GM23338 (cell line): ENCODE data around the gene PRCD. TPM values are rescaled to one million over a fixed set of nuclear protein-coding genes. Genes with fewer than 3 reads are reported as not detected.

Source experiments
- ATAC-seq: fragments of 200-7000 bp; cut with Tn5 transposase; 3 replicates; pipeline ENCODE4 v1.9.1; 2020
- DNase-seq: peaks from one replicate; pipeline ENCODE4 v3.0.0-alpha.2; 2015; ENCODE audit warnings: low spot score
- H2AFZ ChIP-seq: fragments of 200-600 bp; sonication (generic); 2 replicates; pipeline ENCODE4 v1.8.0; 2016; ENCODE audit warnings: antibody characterized with exemption, mild to moderate bottlenecking, moderate library complexity
- H3F3A ChIP-seq: fragments of 200-600 bp; sonication (generic); replicated peaks from 2 replicates; pipeline ENCODE4 v1.8.0; 2017; ENCODE audit warnings: antibody characterized with exemption, mixed run types, low read depth
- H3K27ac ChIP-seq: fragments of 200-600 bp; sonication (generic); 2 replicates; pipeline ENCODE4 v1.6.1; 2016; ENCODE audit warnings: low read depth
- H3K27me3 ChIP-seq: fragments of 200-600 bp; sonication (generic); 2 replicates; pipeline ENCODE4 v1.8.0; 2016; ENCODE audit warnings: mild to moderate bottlenecking, mixed run types, moderate library complexity; ENCODE audit not compliant: insufficient read depth
- H3K36me3 ChIP-seq: fragments of 200-600 bp; sonication (generic); 2 replicates; pipeline ENCODE4 v1.8.0; 2016; ENCODE audit warnings: mild to moderate bottlenecking; ENCODE audit not compliant: insufficient read depth
- H3K4me1 ChIP-seq: fragments of 200-600 bp; sonication (generic); 2 replicates; pipeline ENCODE4 v1.8.0; 2016; ENCODE audit warnings: mild to moderate bottlenecking, moderate library complexity; ENCODE audit not compliant: insufficient read depth
- H3K4me2 ChIP-seq: fragments of 200-600 bp; sonication (generic); 2 replicates; pipeline ENCODE4 v1.7.1; 2017; ENCODE audit warnings: mixed run types
- H3K4me3 ChIP-seq: fragments of 200-600 bp; sonication (generic); 2 replicates; pipeline ENCODE4 v1.6.1; 2016; ENCODE audit warnings: mixed run types
- H3K79me2 ChIP-seq: fragments of 200-600 bp; sonication (generic); replicated peaks from 2 replicates; pipeline ENCODE4 v1.8.0; 2017; ENCODE audit warnings: mild to moderate bottlenecking; ENCODE audit not compliant: insufficient read depth
- H3K9me2 ChIP-seq: fragments of 200-600 bp; sonication (generic); 2 replicates; pipeline ENCODE4 v1.8.0; 2017; ENCODE audit not compliant: insufficient read depth
- H4K20me1 ChIP-seq: fragments of 200-600 bp; sonication (generic); replicated peaks from 2 replicates; pipeline ENCODE4 v1.8.0; 2017; ENCODE audit warnings: mild to moderate bottlenecking; ENCODE audit not compliant: insufficient read depth
- H3K27ac Mint-ChIP-seq: 2 replicates; pipeline ENCODE4 v1.8.0; 2020; ENCODE audit warnings: inconsistent platforms, mild to moderate bottlenecking, moderate library complexity, mixed read lengths
- H3K27me3 Mint-ChIP-seq: 3 replicates; pipeline ENCODE4 v1.8.0; 2022; ENCODE audit warnings: low read depth, mild to moderate bottlenecking, moderate library complexity, mixed read lengths, inconsistent platforms; ENCODE audit not compliant: insufficient read depth, poor library complexity
- H3K36me3 Mint-ChIP-seq: 3 replicates; pipeline ENCODE4 v1.8.0; 2021; ENCODE audit warnings: low read depth, mild to moderate bottlenecking, inconsistent platforms, moderate library complexity, mixed read lengths
- H3K4me1 Mint-ChIP-seq: 3 replicates; pipeline ENCODE4 v1.8.0; 2020; ENCODE audit warnings: mild to moderate bottlenecking, inconsistent platforms, mixed read lengths
- H3K4me3 Mint-ChIP-seq: 3 replicates; pipeline ENCODE4 v1.8.0; 2021; ENCODE audit warnings: moderate library complexity, mild to moderate bottlenecking, inconsistent platforms, mixed read lengths
- H3K9me3 Mint-ChIP-seq: 3 replicates; pipeline ENCODE4 v1.8.0; 2020; ENCODE audit warnings: moderate library complexity, mild to moderate bottlenecking, inconsistent platforms, mixed read lengths
- CREB1 ChIP-seq: fragments of 250-450 bp; sonication (Bioruptor Pico); IDR thresholded peaks from 2 replicates; pipeline ENCODE4 v1.5.0; 2020; ENCODE audit warnings: low read depth, mild to moderate bottlenecking, moderate library complexity
- STAT1 ChIP-seq: IDR thresholded peaks from one replicate; pipeline ENCODE4 v1.6.1; 2016; ENCODE audit warnings: antibody characterized with exemption; ENCODE audit not compliant: unreplicated experiment
- polyA plus RNA-seq: library from polyadenylated mRNA; unstranded; fragments of >200 nt; fragmentation: Nextera tagmentation; extraction: Ambion mirVana; gene quantifications from 2 replicates; pipeline ENCODE4 v1.2.1, GENCODE V29; 2016
- total RNA-seq: library from RNA; depleted of rRNA; stranded (reverse); fragments of >200 nt; shearing (Covaris generic); gene quantifications from 2 replicates; pipeline ENCODE4 v1.2.3, GENCODE V29; 2014
- TF ChIP-seq, protein P1 (sequence below): fragments of 250-450 bp; sonication (Bioruptor Pico); IDR thresholded peaks from 2 replicates; pipeline ENCODE4 v1.5.0; 2020; ENCODE audit warnings: mild to moderate bottlenecking, moderate library complexity
- TF ChIP-seq, protein P2 (sequence below): IDR thresholded peaks from one replicate; pipeline ENCODE4 v1.6.1; 2018; ENCODE audit warnings: antibody characterized with exemption; ENCODE audit not compliant: unreplicated experiment

Gene PRCD
- total and polyA plus RNA-seq, 2 experiments from 2014 or later, result 0.38 to 1.6 TPM

DNA sequence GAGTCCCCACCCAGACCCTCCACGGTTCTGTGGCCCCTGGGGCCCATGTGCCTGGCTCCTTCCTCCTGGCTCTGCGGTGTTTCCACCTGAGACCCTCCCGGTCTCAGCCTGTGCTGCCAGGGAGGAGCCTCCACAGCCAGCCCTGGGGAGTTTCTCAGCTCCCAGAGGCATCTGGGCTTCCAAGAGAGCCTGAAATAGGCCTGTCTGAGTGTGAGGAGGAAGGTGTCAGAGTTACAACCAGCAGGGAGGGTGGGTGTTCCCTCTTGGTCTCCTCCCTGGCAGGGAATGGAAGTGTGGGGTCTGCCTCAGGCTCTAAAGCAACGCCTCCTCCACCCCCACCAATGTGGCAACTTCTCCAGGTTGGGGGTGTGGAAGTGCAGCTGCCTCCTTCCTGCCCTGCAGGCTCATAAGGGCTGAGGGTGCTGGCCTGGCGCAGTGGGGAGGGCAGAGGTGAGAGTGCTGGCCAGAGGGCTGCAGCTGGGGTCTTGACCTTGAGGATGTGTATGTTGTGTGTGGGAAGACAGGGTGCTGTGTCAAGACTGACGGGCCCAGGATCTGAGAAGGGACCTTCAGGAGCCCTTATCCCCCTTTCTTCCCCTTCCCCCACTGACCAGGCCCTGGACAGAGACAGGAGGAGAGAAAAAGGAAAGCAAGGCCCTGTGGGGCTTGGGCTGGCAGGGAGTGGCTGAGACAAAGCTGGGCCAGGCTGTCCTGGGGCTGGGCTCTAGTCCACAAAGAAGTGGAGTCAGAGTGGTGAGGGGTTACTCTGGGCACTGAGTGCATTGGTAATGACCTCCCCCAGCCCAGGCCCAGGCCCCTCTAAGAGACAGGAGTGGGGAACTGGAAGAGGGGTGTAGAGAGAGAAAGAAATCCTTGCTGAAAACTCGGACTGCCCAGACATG lies 4.8 kb upstream of the PRCD start:
- H3K4me1 Mint-ChIP-seq, result peaks cover 27% of the 10 kb centered on the region
- DNase-seq (no peak), ATAC-seq (no peak)
- H3F3A ChIP-seq, result 0 out of 2 replicates have a peak, but pooled peaks cover 10% of the 10 kb centered on the region
- H3K4me3 ChIP-seq, result no peak overlapping the region
- no peaks in the 10 kb centered on the region; the same call in 2 of the 3 replicates for H3K9me3 Mint-ChIP-seq
- H3K27me3 Mint-ChIP-seq, result peaks cover 40% of the 10 kb centered on the region
- H3K79me2 ChIP-seq, result no peaks in the 10 kb centered on the region
- no peaks in the 10 kb centered on the region for H3K9me2 ChIP-seq
- H3K27me3 ChIP-seq, result peaks cover 47% of the 10 kb centered on the region
- no peaks in the 10 kb centered on the region; the same call in 1 of the 2 replicates for H3K4me1 ChIP-seq
- no peak overlapping the region; the same call in 2 of the 3 replicates for H3K4me3 Mint-ChIP-seq
- TF ChIP-seq, protein P1, sequence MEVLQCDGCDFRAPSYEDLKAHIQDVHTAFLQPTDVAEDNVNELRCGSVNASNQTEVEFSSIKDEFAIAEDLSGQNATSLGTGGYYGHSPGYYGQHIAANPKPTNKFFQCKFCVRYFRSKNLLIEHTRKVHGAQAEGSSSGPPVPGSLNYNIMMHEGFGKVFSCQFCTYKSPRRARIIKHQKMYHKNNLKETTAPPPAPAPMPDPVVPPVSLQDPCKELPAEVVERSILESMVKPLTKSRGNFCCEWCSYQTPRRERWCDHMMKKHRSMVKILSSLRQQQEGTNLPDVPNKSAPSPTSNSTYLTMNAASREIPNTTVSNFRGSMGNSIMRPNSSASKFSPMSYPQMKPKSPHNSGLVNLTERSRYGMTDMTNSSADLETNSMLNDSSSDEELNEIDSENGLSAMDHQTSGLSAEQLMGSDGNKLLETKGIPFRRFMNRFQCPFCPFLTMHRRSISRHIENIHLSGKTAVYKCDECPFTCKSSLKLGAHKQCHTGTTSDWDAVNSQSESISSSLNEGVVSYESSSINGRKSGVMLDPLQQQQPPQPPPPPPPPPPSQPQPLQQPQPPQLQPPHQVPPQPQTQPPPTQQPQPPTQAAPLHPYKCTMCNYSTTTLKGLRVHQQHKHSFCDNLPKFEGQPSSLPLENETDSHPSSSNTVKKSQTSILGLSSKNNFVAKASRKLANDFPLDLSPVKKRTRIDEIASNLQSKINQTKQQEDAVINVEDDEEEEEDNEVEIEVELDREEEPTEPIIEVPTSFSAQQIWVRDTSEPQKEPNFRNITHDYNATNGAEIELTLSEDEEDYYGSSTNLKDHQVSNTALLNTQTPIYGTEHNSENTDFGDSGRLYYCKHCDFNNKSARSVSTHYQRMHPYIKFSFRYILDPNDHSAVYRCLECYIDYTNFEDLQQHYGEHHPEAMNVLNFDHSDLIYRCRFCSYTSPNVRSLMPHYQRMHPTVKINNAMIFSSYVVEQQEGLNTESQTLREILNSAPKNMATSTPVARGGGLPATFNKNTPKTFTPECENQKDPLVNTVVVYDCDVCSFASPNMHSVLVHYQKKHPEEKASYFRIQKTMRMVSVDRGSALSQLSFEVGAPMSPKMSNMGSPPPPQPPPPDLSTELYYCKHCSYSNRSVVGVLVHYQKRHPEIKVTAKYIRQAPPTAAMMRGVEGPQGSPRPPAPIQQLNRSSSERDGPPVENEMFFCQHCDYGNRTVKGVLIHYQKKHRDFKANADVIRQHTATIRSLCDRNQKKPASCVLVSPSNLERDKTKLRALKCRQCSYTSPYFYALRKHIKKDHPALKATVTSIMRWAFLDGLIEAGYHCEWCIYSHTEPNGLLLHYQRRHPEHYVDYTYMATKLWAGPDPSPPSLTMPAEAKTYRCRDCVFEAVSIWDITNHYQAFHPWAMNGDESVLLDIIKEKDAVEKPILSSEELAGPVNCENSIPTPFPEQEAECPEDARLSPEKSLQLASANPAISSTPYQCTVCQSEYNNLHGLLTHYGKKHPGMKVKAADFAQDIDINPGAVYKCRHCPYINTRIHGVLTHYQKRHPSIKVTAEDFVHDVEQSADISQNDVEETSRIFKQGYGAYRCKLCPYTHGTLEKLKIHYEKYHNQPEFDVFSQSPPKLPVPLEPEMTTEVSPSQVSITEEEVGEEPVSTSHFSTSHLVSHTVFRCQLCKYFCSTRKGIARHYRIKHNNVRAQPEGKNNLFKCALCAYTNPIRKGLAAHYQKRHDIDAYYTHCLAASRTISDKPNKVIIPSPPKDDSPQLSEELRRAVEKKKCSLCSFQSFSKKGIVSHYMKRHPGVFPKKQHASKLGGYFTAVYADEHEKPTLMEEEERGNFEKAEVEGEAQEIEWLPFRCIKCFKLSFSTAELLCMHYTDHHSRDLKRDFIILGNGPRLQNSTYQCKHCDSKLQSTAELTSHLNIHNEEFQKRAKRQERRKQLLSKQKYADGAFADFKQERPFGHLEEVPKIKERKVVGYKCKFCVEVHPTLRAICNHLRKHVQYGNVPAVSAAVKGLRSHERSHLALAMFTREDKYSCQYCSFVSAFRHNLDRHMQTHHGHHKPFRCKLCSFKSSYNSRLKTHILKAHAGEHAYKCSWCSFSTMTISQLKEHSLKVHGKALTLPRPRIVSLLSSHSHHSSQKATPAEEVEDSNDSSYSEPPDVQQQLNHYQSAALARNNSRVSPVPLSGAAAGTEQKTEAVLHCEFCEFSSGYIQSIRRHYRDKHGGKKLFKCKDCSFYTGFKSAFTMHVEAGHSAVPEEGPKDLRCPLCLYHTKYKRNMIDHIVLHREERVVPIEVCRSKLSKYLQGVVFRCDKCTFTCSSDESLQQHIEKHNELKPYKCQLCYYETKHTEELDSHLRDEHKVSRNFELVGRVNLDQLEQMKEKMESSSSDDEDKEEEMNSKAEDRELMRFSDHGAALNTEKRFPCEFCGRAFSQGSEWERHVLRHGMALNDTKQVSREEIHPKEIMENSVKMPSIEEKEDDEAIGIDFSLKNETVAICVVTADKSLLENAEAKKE, result no peak
- TF ChIP-seq, protein P2, sequence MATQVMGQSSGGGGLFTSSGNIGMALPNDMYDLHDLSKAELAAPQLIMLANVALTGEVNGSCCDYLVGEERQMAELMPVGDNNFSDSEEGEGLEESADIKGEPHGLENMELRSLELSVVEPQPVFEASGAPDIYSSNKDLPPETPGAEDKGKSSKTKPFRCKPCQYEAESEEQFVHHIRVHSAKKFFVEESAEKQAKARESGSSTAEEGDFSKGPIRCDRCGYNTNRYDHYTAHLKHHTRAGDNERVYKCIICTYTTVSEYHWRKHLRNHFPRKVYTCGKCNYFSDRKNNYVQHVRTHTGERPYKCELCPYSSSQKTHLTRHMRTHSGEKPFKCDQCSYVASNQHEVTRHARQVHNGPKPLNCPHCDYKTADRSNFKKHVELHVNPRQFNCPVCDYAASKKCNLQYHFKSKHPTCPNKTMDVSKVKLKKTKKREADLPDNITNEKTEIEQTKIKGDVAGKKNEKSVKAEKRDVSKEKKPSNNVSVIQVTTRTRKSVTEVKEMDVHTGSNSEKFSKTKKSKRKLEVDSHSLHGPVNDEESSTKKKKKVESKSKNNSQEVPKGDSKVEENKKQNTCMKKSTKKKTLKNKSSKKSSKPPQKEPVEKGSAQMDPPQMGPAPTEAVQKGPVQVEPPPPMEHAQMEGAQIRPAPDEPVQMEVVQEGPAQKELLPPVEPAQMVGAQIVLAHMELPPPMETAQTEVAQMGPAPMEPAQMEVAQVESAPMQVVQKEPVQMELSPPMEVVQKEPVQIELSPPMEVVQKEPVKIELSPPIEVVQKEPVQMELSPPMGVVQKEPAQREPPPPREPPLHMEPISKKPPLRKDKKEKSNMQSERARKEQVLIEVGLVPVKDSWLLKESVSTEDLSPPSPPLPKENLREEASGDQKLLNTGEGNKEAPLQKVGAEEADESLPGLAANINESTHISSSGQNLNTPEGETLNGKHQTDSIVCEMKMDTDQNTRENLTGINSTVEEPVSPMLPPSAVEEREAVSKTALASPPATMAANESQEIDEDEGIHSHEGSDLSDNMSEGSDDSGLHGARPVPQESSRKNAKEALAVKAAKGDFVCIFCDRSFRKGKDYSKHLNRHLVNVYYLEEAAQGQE, result no peak
- TF ChIP-seq CREB1 (CRISPR knock-in tag) (no peak), STAT1 (no peak)
- H3K27ac ChIP-seq, result no peak overlapping the region
- H3K27ac Mint-ChIP-seq, result no peak overlapping the region
- no peaks in the 10 kb centered on the region for H4K20me1 ChIP-seq
- no peaks in the 10 kb centered on the region for H3K36me3 ChIP-seq
- H3K4me2 ChIP-seq, result no peak overlapping the region
- no peaks in the 10 kb centered on the region for H3K36me3 Mint-ChIP-seq
- no peak overlapping the region for H2AFZ ChIP-seq
